Measurements from ENCODE around the gene CHMP2A.
"Not testable (repeated sequence)": the region's sequence is repeated elsewhere in the genome, so short reads cannot be mapped to it uniquely, and the experiment has no call there.

Gene CHMP2A

GRCh38 chr19:58544591-58545285 lies 10.2 kb downstream of the CHMP2A start:
- in situ Hi-C loops (cut with HindIII; ENCODE audit: low sequenced_read_pairs): no loop called here
- DNase-seq (ENCODE audit: low read depth): no peak
- no peak for TF ChIP-seq CTCF (IDR thresholded peaks at IDR 0.05; ENCODE audit: low read depth, low read length, missing control alignments)
- peak overlapping the region; percentile 77 for H3K4me3 ChIP-seq (ENCODE audit: low read depth, low read length)

DNA sequence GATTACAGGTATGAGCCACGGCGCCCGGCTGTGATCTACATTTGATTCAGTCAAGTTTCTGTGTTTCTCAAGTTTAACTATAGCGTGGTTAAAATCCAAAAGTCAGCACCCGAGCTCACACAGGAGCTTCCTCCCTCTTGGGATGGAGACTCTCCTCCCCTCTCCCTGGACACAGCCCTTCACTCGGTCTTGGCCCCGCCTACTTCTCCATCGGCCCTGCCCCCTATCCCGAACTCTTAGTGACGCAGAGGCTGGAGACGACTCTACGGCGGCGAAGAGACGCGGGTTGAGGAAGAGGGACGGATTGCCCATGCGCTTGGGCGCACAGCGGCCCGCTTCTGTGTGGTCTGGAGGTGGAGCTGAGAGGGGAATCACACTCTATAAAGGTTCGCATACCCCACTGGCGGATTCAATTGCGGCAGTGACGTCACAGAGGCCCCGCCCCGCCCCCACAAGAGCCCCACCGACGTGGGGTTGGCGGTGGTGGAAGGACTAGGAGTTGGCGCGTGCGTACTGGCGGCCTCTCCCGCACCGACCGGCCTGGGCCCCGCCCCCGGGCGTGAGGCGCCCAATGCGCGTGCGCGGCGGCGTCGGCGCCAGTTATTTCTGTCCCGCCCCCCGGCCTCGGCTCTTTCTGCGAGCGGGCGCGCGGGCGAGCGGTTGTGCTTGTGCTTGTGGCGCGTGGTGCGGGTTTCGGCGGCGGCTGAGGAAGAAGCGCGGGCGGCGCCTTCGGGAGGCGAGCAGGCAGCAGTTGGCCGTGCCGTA lies 10.9 kb downstream of the CHMP2A start, which contains the start of gene TRIM28:
TRIM28 (plus strand) TSS at position 239 of the 765 bp plus-strand sequence. CDS start 694 bp downstream, outside the sequence.
- no peak for TF ChIP-seq CTCF (IDR thresholded peaks at IDR 0.05; ENCODE audit: low read depth, low read length, missing control alignments)
- in situ Hi-C loops (cut with HindIII; ENCODE audit: low sequenced_read_pairs): no loop called here

GRCh38 chr19:58542641-58543372 lies 12.1 kb downstream of the CHMP2A start:
- not testable (repeated sequence) for DNase-seq (ENCODE audit: low read depth); H3K4me3 ChIP-seq (ENCODE audit: low read depth, low read length)

More for the DNA sequence above, 10.9 kb downstream of the CHMP2A start, which contains the start of gene TRIM28:
- DNase-seq (ENCODE audit: low read depth): peak; percentile 99
- peak within 1 kb of the TSS; percentile 77 for H3K4me3 ChIP-seq (ENCODE audit: low read depth, low read length)

GRCh38 chr19:58539169-58539559 lies 15.7 kb downstream of the CHMP2A start:
- in situ Hi-C loops (cut with HindIII; ENCODE audit: low sequenced_read_pairs); H3K4me3 ChIP-seq (ENCODE audit: low read depth, low read length): not testable (repeated sequence)

More at GRCh38 chr19:58542641-58543372, 12.1 kb downstream of the CHMP2A start:
- in situ Hi-C loops (cut with HindIII; ENCODE audit: low sequenced_read_pairs): not testable (repeated sequence)

DNA sequence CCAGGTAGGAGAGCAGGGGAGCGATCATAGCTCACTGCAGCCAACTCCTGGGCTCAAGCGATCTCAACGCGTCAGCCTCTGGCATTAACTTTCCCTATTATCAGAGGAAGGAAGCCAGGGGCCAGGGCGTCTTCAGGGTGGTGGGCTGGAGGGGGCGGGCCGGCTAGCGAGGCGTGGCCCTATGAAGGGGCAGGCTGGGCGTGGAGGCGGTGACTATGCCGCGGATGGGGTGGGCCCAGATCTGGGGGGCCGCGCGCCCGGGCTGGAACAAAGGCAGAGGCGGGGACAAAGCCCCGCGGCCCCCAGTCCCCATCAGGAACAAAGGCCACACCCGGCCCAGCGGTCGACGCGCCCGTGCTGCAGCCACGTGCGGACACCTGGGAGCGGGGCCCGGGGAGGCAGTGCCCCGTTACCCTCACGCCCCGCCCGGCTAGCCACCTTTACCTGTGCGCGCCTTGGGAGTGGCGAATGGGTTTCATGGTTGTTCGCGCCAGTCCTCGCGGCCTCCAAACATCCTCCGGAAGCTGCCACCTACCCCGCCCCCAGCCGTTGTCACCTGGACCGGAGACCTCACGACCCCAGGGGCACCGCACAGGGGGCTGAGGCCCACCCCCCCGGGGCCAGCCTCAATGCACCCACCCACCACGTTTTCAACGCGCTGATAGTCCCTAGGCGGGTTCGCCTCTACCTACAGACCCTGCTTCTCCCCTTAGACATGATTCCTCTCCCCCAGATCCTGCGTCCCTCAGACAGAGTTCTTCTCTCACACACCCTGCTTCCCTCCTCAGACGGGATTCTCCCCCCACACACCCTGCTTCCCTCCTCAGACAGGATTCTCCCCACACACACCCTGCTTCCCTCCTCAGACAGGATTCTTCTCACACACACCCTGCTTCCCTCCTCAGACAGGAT lies 16.4 kb downstream of the CHMP2A start:
- peak overlapping the region; percentile 24 for H3K4me3 ChIP-seq (ENCODE audit: low read depth, low read length)

More at GRCh38 chr19:58539169-58539559, 15.7 kb downstream of the CHMP2A start:
- DNase-seq (ENCODE audit: low read depth): not testable (repeated sequence)

GRCh38 chr19:58536852-58537798 lies 17.8 kb downstream of the CHMP2A start:
- in situ Hi-C loops (cut with HindIII; ENCODE audit: low sequenced_read_pairs): no loop called here

More for the DNA sequence above, 16.4 kb downstream of the CHMP2A start:
- TF ChIP-seq CTCF (IDR thresholded peaks at IDR 0.05; ENCODE audit: low read depth, low read length, missing control alignments): no peak
- DNase-seq (ENCODE audit: low read depth): no peak
- in situ Hi-C loops (cut with HindIII; ENCODE audit: low sequenced_read_pairs): no loop called here

More at GRCh38 chr19:58536852-58537798, 17.8 kb downstream of the CHMP2A start:
- H3K4me3 ChIP-seq (ENCODE audit: low read depth, low read length): no peak overlapping the region
- no peak for DNase-seq (ENCODE audit: low read depth)
- TF ChIP-seq CTCF (IDR thresholded peaks at IDR 0.05; ENCODE audit: low read depth, low read length, missing control alignments): no peak
